ENCODE results near the gene ADGRD1.
"Not testable (repeated sequence)": the region's sequence is repeated elsewhere in the genome, so short reads cannot be mapped to it uniquely, and the experiment has no call there.

ADGRD1 gene

DNA sequence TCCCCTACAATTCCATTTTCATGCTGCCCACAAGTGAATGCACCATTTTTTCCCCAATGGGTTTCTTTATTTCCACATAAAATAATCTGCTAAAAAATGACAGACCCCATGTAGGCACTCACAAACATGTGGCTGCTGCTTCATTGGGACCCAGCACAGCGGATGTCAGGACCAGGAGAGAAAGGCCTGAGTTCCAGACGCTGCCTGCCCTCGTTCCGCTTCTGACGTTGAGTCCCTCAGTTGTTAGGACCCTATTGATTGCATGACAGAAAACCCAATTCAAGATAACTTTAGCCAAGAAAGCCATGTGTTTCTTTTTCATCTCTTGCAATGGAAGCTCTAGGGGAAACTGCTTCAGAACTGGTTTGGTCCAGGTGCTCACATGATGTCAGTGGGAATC lies 34.6 kb downstream of the ADGRD1 start:
- DNase-seq: no peak

DNA sequence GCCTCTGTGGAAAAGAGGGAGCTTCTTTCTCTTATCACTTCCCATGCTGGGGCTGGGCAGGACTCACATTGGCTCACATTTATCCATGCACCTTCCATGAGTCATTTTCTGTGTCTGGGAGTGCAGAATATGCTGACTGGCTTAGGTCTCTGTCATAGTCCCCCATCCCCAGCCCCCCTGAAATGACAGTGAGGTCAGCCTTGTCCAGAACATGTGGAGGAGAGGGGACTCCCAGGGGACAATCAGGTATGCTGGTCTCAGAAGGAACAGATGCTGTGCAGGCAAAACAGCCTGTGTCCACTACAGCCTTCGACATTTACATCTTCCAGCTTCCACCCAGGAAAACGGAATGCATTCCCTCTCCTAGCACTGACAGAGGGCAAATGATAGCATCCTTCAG lies 35.0 kb downstream of the ADGRD1 start:
- DNase-seq: no peak

- no peak for DNase-seq
These were observed 35.7 kb downstream of the ADGRD1 start for GRCh38 chr12:130989391-130989790.

DNA sequence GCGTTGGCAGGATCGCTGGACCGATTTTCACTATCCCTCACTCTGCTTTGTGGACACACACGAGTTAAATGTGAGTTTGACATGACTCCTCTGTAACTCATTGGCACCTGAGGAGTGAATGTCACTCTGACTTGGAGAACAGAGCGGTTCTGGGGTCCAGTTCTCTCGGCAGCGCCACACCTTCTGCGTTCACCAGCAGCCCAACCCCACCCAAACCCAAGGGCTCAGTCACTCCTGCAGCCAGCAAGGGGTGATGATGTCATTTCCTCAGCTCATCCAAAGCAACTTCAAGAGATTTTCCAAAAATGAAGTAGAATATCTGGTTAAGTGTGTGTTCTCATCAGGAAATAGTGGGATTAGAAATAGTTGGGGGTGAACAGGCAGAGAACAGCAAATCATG lies 36.3 kb downstream of the ADGRD1 start:
- DNase-seq: no peak

- no peak for DNase-seq
These were observed 38.7 kb downstream of the ADGRD1 start for GRCh38 chr12:130992448-130992847.

GRCh38 chr12:130992979-130993538 lies 39.4 kb downstream of the ADGRD1 start:
- DNase-seq: no peak

- DNase-seq: no peak
These were observed 40.3 kb downstream of the ADGRD1 start for GRCh38 chr12:130993759-130994670.

DNA sequence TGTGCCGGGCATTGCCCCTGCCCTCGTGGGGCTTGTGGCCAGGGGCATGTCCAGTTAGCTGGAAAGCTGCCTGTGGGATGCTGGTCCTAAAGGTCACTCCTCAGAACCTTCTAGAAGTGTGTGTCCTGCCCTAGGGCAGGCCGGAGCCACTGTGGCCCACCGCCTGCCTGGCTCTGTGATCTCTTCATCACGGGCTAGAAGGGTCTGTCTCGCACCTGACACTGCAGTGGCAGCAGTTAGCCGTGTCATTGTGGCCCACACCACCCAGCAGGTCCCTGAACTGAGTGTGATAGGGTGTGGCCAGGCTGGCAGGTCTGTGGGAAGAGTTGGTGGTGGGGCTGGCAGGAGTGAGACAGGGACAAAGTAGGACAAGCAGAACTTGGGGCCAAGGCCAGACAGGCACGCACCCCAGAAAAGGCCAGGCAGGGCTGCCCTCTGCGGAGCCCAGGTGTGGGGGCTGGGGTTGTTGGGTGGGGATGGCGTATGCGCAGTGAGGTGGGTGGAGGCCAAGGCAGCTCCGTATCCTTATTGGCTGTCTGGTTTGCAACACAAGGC lies 41.2 kb downstream of the ADGRD1 start:
- DNase-seq: no peak

DNA sequence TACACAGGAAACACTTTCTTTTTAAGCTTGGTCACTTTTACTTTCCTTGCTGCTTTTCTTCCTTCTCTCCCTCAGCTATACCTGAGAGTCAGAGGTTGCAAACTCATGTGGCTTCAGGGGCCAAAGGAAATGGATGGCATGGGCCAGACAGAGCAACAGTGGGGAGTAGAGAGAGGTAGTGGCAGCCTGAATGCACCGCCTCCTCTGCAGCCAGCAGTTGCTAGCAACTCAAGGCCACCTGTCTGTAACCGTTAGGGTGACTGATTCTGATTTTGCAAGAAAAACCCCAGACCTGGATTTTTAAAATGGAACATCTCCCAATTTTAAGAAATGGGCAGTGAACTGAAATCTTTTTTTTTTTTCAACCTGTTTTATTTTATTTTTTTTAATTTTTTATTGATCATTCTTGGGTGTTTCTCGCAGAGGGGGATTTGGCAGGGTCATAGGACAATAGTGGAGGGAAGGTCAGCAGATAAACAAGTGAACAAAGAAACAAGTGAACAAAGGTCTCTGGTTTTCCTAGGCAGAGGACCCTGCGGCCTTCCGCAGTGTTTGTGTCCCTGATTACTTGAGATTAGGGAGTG lies 41.8 kb downstream of the ADGRD1 start:
- DNase-seq: not testable (repeated sequence)

- no peak for DNase-seq
These were observed 44.4 kb downstream of the ADGRD1 start for GRCh38 chr12:130998136-130998535.

GRCh38 chr12:131000000-131000486 lies 46.3 kb downstream of the ADGRD1 start:
- DNase-seq: no peak

DNA sequence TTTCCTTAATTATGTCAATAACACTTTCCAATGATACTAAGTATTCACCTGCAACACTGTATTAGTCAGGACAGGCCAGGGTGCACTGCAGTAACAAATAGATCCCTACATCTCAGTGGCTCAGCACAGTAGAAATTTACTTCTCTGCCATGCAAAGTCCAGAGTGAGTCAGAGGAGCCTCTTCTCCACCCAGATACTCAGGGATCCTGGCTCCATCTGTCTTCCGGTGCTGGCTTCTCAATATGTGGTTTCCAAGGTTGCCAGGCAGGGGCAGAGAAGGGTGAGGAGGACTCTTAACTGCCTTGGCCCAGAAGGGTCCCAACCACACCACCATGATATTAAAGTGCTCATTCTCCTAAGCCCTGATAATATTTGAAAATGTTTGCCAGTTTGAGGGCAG lies 47.8 kb downstream of the ADGRD1 start:
- DNase-seq: no peak

DNA sequence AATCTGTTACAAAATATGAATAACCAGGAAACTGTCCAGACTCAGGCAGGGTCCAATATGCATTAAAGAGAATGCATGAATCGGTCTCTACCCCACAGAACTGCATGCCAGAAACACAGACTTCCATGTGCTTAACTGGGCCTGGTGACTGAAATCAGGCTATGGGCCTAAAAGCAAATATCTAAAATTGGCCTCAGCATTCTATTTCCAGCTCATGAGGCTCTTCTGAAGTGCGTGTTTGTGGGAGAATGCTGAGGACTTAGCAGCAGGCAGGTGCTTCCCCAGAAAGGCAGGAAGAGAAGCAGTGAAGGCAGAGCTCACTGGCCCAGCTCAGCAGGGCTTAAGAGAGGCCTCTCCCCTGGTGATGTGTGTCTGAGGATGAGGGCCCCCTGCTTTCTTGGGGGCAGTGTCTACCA lies 48.5 kb downstream of the ADGRD1 start:
- no peak for DNase-seq

- DNase-seq: no peak
These were observed 49.5 kb downstream of the ADGRD1 start for GRCh38 chr12:131003036-131003715.

DNA sequence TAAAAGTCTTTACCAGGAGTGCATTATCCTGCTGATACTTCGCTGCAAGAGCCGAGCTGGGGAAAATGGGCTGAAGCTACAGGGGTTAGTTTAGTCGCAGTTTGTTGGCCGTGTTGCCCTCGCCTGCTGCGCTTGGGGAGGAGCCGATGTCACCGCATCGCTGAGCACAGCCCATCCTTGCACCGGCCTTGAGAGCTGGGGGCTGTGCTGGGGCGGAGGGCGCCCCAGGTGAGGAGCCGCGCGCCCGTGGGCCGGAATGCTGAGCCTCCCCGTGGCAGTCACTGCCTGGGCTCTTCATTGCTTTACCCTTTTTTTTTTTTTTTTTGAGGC lies 50.0 kb downstream of the ADGRD1 start:
- no peak for DNase-seq

- DNase-seq: no peak
These were observed 50.5 kb downstream of the ADGRD1 start for GRCh38 chr12:131004166-131004565.

GRCh38 chr12:131005161-131006035 lies 51.7 kb downstream of the ADGRD1 start:
- no peak for DNase-seq

DNA sequence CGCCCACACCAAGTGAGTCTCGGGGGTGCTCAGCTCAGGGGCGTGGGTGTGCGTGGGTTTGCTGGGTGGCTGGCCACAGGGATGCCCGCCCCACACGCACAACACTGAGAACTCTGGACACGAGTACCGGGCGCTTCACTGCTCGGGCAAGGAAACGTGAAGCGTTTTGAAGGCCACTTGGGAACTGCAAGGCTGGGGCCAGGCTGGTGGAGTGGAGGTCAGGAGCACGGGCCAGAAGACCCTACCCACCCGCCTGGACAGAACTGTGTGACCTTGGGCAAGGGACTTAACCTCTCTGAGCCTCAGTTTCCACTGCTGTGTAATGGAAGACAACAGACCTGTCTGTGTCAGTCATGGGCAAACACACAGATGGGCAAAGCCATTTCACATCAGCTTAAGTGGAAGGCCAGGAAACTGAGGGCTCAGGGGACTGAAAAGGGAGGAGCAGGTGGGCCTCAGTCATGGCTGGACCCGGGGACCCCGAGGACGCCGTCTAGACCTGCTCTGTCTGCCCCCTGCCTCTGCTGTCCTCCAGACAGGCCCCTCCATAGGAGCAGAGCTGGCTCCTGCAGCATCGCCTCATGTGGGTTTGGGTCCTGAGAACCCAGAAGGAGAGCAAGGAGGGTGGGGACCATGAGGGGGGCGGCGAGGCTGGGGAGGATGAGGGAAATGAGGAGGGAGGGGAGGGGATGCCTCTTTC lies 52.5 kb downstream of the ADGRD1 start:
- no peak for DNase-seq

- no peak for DNase-seq
These were observed 53.5 kb downstream of the ADGRD1 start for GRCh38 chr12:131007031-131007739.

- no peak for DNase-seq
These were observed 54.0 kb downstream of the ADGRD1 start for GRCh38 chr12:131007740-131008117.
